ENCODE data around the gene INO80. TPM values are rescaled to one million over a fixed set of nuclear protein-coding genes. Genes with fewer than 3 reads are reported as not detected.
"Not testable (repeated sequence)": the region's sequence is repeated elsewhere in the genome, so short reads cannot be mapped to it uniquely, and the experiment has no call there.

INO80 gene
- total RNA-seq, 1 donor from 2014 or later = 16.9 TPM

GRCh38 chr15:41122849-41123248 is 6.8 kb upstream of the INO80 start:
- DNase-seq (ENCODE audit: low spot score) = no peak

DNA sequence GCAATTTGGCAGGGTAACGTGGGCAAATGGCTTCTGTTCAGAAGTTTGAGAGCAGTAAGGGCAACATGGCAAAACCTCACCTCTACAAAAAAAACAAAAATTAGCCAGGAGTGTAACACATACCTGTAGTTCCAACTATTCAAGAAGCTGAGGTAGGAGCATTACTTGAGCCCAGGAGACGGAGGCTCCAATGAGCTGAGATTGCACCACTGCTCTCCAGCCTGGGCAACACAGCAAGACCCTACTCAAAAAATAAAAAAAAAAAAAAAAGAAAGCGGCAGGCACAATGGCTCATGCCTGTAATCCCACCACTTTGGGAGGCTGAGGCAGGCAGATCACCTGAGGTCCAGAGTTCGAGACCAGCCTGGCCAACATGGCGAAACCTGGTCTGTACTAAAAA is 5.9 kb upstream of the INO80 start:
- no peak for DNase-seq (ENCODE audit: low spot score)

DNA sequence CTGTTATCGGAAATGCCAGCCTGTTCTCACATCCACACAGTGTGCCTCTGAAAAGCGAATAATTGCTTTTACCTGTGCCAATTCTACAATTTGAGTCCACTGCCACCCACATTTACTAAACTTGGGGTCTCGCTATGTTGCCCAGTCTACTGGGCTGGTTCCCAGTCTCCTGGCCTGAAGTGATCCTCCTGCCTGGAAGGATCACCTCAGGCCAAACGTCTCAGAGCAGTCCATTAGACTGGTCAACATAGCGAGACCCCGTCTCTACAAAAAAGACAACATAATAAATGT is 827 bp upstream of the INO80 start:
- DNase-seq (ENCODE audit: low spot score) = no peak

DNA sequence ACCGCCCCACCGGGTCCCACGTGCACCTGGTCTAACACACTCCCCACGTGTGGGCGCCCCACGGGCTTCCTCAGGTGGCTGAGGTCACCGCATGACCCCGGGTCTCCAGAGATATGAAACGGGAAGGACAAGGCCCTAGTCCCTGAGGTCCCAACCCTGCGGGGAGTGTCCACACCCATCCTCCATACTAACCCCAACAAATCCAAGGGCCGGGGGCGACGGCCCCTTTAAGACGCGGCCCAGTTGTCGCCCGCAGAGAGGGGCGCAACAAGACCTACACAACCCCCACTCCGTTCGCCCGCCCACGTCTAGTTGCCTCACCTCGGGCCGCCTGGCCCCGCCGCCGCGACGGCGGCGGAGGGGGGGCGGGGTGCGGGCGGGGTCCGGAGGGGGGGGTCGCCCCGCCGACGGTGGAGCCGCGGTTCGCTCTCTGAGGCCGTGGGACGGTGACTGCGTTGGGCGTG is 396 bp downstream of the INO80 start:
- peak; percentile 54 for DNase-seq (ENCODE audit: low spot score)

GRCh38 chr15:41115161-41115651 is 874 bp downstream of the INO80 start:
- DNase-seq (ENCODE audit: low spot score) = peak; percentile 31

- no peak for DNase-seq (ENCODE audit: low spot score)
Measured at GRCh38 chr15:41106947-41107346, 9.1 kb downstream of the INO80 start.

GRCh38 chr15:41105348-41106334 is 10.4 kb downstream of the INO80 start:
- DNase-seq (ENCODE audit: low spot score) = no peak

GRCh38 chr15:41104234-41104633 is 11.8 kb downstream of the INO80 start:
- peak; percentile 2 for DNase-seq (ENCODE audit: low spot score)

GRCh38 chr15:41102854-41103253 is 13.2 kb downstream of the INO80 start:
- no peak for DNase-seq (ENCODE audit: low spot score)

DNA sequence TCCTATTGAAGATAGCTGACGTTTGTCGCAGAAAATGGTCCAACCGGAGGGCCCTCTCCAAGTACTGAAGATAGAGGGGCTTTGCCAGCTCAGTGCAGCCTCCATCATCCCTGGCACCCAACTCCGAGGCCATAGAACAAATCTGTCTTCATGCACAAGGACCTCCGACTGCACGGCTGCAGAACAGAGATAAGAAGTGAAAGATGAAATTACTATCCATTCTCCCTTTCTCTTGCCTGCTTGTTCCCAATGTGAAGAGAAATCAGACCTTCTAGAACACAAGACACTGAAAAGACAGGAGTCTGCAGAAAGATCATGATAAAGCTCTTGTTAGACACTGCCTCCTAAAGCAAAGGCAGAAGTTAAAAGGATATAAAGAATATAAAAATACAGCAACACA is 19.9 kb downstream of the INO80 start:
- no peak for DNase-seq (ENCODE audit: low spot score)

DNA sequence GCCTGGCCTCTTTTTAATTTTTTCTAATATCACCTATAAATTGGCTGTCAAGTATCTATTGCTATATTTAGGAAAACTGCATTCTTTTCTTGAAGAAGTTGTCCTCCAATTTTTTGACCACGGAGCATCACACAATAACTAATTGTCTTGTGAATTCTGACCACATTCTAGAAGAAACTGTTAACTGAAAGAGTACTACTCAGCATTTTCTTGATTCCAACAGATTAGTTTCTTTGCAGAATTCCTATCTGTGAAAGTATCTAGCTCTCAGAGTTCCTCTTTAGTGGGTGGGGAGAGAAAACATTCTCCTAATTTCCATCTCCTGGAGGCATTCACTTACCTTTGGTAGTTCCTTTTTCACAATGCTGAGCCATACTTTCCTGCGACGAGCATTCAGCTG is 31.1 kb downstream of the INO80 start:
- no peak for DNase-seq (ENCODE audit: low spot score)

- no peak for DNase-seq (ENCODE audit: low spot score)
Measured at GRCh38 chr15:41080144-41080543, 35.9 kb downstream of the INO80 start.

DNA sequence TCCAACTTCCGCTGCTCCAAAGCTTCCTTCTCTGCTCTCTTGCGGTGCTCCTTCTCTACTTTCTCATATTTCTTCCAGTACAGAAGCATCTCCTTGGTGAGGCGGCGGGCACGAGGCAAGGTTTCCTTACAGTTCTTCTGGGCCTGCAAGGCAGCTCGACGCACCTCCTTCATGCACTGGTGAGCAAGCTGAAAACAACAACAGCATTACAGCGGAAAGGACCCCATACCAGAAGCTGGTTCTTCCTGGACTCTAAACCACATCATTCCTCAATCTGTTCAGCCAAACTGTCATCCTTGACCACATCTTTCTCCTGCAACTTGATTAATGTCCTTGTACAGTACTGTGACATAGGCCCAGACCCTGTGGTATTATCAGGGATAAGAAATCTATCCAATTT is 36.4 kb downstream of the INO80 start:
- DNase-seq (ENCODE audit: low spot score) = no peak

- not testable (repeated sequence) for DNase-seq (ENCODE audit: low spot score)
Measured at GRCh38 chr15:41078879-41079278, 37.2 kb downstream of the INO80 start.

DNA sequence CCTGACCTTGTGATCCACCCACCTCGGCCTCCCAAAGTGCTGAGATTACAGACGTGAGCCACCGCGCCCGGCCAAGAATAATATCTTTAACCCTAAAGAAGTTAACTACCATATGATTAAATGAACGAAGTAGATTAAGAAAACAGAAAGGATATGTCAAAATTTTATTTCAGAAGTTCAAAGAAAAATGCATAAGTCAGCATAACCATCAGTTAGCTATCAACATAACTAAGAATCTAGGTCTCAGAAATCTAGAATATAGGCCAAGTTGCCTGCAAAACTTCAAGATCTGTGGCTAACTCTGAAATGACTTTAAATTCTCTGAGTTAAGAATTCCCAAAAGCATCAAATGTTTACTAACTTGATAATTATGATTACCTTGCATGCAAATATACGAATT is 38.0 kb downstream of the INO80 start:
- no peak for DNase-seq (ENCODE audit: low spot score)

GRCh38 chr15:41073028-41073427 is 43.1 kb downstream of the INO80 start:
- no peak for DNase-seq (ENCODE audit: low spot score)

DNA sequence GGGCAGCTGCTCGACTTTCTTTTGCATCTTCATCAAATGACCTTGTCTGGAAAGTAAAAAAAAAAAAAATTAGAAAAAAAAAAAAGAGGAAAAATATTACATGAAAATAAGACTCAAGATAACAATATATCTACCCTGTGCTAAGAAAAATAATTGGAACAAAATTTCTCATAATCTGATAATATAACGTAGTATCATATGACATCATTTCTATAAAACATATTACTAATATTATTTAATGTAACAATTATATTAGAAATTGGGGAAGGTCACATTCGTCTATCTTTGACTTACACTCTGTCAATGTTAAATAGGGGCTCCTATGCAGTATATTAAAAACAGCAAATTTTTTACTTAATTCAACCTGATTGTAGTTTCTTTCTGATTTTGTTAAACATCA is 44.1 kb downstream of the INO80 start:
- DNase-seq (ENCODE audit: low spot score) = no peak

DNA sequence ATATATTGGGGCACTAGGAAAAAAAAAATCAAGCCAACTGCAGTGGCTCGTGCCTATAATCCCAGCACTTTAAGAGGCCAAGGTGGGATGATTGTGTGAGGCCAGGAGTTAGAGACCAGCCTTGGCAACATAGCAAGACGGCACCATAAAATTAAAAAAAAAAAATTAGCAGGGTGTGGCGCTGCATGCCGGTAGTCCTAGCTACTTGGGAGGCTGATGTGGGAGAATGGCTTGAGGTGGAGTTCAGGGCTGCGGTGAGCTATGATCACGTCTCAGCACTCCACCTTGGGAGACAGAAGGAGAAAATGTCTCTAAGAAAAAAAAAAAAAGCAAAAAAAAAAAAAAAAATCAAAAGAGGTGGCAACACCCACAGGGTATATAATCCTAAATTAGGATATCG is 49.6 kb downstream of the INO80 start:
- DNase-seq (ENCODE audit: low spot score) = no peak

DNA sequence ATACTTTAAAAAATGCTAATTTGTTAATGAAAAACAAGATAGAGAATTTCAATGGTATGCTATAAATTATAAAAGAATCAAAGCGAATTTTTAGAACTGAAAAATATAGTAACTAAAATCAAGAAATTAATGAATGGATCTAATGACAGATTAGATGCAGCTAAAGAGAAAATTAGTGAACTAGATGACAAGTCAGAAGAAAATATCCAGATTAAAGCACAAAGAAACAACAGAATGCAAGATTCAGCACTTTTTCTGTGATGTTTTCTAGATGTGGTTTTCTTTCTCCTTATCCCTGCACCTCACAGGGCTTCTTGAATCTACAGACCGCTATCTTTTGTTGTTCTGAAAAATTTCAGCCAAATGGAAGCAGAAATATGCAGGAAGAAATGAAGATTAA is 54.4 kb downstream of the INO80 start:
- DNase-seq (ENCODE audit: low spot score) = no peak

DNA sequence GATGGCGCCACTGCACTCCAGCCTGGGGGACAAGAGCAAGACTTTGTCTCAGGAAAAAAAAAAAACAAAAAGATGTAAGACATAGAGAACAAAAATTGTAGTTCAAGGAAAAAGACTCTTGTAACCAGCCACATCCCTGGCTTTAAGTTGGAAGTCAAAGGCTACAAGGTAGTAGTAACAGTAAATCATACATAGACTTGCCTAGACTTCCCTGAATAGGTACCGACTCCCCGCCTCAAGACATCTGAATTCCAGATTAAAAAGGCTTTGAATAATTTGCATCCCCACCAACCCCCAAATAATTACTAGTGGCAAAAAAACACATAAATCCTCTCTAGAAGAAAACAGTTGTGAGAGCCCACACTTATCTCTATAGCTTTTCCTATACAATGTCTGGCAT is 55.6 kb downstream of the INO80 start:
- DNase-seq (ENCODE audit: low spot score) = no peak

DNA sequence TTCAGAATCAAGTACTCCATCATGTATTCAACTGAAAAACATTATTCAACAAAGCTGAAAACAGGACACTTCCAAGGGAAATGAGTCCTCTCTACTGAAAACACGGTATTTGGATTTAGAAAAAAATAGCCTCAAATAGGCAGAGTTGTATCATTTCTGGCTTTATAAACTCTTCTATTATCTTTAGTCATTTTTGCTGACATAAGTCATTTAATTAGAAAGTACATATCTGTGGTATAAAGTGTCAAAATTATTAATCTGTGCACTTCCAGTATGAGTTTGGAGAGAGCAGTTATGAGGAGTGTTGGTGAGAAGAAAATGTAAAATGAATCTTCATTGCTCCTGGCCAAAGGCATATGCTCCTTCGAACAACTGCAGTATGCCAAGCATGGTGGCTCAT is 59.3 kb downstream of the INO80 start:
- DNase-seq (ENCODE audit: low spot score) = no peak

- DNase-seq (ENCODE audit: low spot score) = no peak
Measured at GRCh38 chr15:41055706-41056105, 60.4 kb downstream of the INO80 start.

DNA sequence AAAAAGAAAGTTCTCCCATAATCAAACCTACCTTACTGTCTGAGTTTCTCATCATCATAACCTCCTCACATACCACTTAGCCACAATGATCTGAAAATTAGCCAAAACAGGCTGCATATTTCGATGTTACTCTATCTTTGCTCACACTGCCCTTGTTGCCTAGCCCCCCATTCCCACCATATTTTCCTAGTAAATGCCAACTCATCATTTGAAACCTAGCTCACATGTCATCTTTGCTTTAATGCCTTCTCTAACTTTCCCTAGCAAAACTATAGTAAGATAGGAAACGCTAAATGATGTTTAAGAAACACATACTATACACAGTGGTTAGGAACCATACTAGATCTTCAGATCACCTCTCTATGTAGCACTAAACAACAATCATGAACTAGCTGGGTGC is 64.9 kb downstream of the INO80 start:
- no peak for DNase-seq (ENCODE audit: low spot score)

- DNase-seq (ENCODE audit: low spot score) = no peak
Measured at GRCh38 chr15:41048852-41049251, 67.2 kb downstream of the INO80 start.
